ENCODE data around the gene INSYN1.
A peak's percentile ranks its signal among the peaks of the same experiment; 100 is the strongest.

INSYN1 gene

GRCh38 chr15:73700041-73700842 is 52.9 kb downstream of the INSYN1 start:
- Histone ChIP-seq H3K27me3 (no peaks in the 10 kb centered on the region), H3K27ac (no peak overlapping the region), H3K9me3 (no peaks in the 10 kb centered on the region), H3K36me3 (peaks cover 5 to 58% (median 43%) of the 10 kb centered on the region in 3 donors), H3K4me1 (peaks cover 0 to 33% (median 20%) of the 10 kb centered on the region in 4 donors), H3K4me3 (no peak overlapping the region)
- intact Hi-C loops (cut with DNase I; ENCODE audit: low total_unique reads) = loop anchor here (5.0 kb wide), 1 partner anchor 138 kb away; no protein-coding TSS in a partner anchor
- DNase-seq = peak; percentile 71 to 82
- peak; percentile 93 for TF ChIP-seq CTCF (IDR thresholded peaks at IDR 0.05)

- intact Hi-C loops (cut with DNase I; ENCODE audit: low total_unique reads) = loop anchor here (5.0 to 10.0 kb wide), 3 partner anchors 62 to 205 kb away; no protein-coding TSS in a partner anchor
- Histone ChIP-seq H3K27me3 (no peaks in the 10 kb centered on the region), H3K9me3 (no peaks in the 10 kb centered on the region), H3K4me1 (peaks cover 0 to 41% (median 27%) of the 10 kb centered on the region in 4 donors), H3K36me3 (peaks cover 3 to 52% (median 35%) of the 10 kb centered on the region in 3 donors), H3K4me3 (no peak overlapping the region), H3K27ac (no peak overlapping the region)
- TF ChIP-seq CTCF (IDR thresholded peaks at IDR 0.05) = no peak
- DNase-seq = no peak
These were observed 53.7 kb downstream of the INSYN1 start for GRCh38 chr15:73699249-73700040.

- no peak overlapping the region for H3K27ac ChIP-seq
- H3K36me3 ChIP-seq = peaks cover 0 to 28% (median 11%) of the 10 kb centered on the region in 3 donors
- intact Hi-C loops (cut with DNase I; ENCODE audit: low total_unique reads) = loop anchor here (5.0 to 10.0 kb wide), 2 partner anchors 60 to 208 kb away; no protein-coding TSS in a partner anchor
- no peaks in the 10 kb centered on the region for H3K27me3 ChIP-seq
- DNase-seq = peak; percentile 86 to 87
- TF ChIP-seq CTCF (IDR thresholded peaks at IDR 0.05) = no peak
- H3K4me3 ChIP-seq = no peak overlapping the region
- H3K9me3 ChIP-seq = no peaks in the 10 kb centered on the region
- H3K4me1 ChIP-seq = peaks cover 0 to 64% (median 38%) of the 10 kb centered on the region in 4 donors
These were observed 56.1 kb downstream of the INSYN1 start for GRCh38 chr15:73697033-73697467.

- no peak for DNase-seq
- Histone ChIP-seq H3K36me3 (peaks cover 0 to 24% (median 9%) of the 10 kb centered on the region in 3 donors), H3K9me3 (no peaks in the 10 kb centered on the region), H3K27ac (peak overlapping the region in 1 of 2 donors; percentile 14), H3K4me1 (peaks cover 0 to 68% (median 41%) of the 10 kb centered on the region in 4 donors), H3K4me3 (no peak overlapping the region), H3K27me3 (no peaks in the 10 kb centered on the region)
- no peak for TF ChIP-seq CTCF (IDR thresholded peaks at IDR 0.05)
- intact Hi-C loops (cut with DNase I; ENCODE audit: low total_unique reads) = loop anchor here (5.0 to 10.0 kb wide), 2 partner anchors 59 to 208 kb away; no protein-coding TSS in a partner anchor
These were observed 56.5 kb downstream of the INSYN1 start for GRCh38 chr15:73696641-73697001.

- TF ChIP-seq CTCF (IDR thresholded peaks at IDR 0.05) = no peak
- H3K36me3 ChIP-seq = peaks cover 0 to 20% (median 9%) of the 10 kb centered on the region in 3 donors
- H3K27me3 ChIP-seq = no peaks in the 10 kb centered on the region
- no peak for DNase-seq
- intact Hi-C loops (cut with DNase I; ENCODE audit: low total_unique reads) = loop anchor here (5.0 to 10.0 kb wide), 2 partner anchors 59 to 209 kb away; no protein-coding TSS in a partner anchor
- H3K4me3 ChIP-seq = no peak overlapping the region
- no peaks in the 10 kb centered on the region for H3K9me3 ChIP-seq
- peak overlapping the region; percentile 8 to 14 for H3K27ac ChIP-seq
- H3K4me1 ChIP-seq = peaks cover 0 to 74% (median 43%) of the 10 kb centered on the region in 4 donors
These were observed 57.1 kb downstream of the INSYN1 start for GRCh38 chr15:73695773-73696640.
